ENCODE measurements around the gene CRNKL1.

- TF ChIP-seq EZH2 (IDR thresholded peaks at IDR 0.05; ENCODE audit: low read length) (no peak), CTCF (optimal IDR thresholded peaks at IDR 0.05 in 1 of 3, IDR thresholded peaks at IDR 0.05 in 1 of 3, conservative IDR thresholded peaks at IDR 0.05 in 1 of 3; ENCODE audit: extremely low read depth in 1 of 3, insufficient read depth in 2 of 3, low read length in 3 of 3) (no peak)
These were observed 56.0 kb downstream of the CRNKL1 start for GRCh38 chr20:19996222-19996621.

All from keratinocyte (primary cell).